HG02678 (cell line): ENCODE measurements around the gene CSNK1E.
"Not testable (repeated sequence)": the region's sequence is repeated elsewhere in the genome, so short reads cannot be mapped to it uniquely, and the experiment has no call there.

Source experiments
- ATAC-seq: cut with Tn5 transposase; IDR thresholded peaks from one replicate; pipeline ENCODE4 v1.9.1; 2021; ENCODE audit warnings: mild to moderate bottlenecking, moderate library complexity; ENCODE audit not compliant: unreplicated experiment

The CSNK1E gene

GRCh38 chr22:38317122-38317994, at the start of gene CSNK1E:
TSS of gene CSNK1E (minus strand) at chr22:38317433. CDS start at chr22:38314157, 3,276 bp downstream.
- ATAC-seq, result peak; percentile 48

DNA sequence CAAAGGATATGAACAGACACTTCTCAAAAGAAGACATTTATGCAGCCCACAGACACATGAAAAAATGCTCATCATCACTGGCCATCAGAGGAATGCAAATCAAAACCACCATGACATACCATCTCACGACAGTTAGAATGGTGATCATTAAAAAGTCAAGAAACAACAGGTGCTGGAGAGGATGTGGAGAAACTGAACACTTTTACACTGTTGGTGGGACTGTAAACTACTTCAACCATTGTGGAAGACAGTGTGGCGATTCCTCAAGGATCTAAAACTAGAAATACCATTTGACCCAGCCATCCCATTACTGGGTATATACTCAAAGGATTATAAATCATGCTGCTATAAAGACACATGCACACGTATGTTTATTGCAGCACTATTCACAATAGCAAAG, 48.6 kb upstream of the CSNK1E start:
- not testable (repeated sequence) for ATAC-seq

GRCh38 chr22:38365174-38365573, 47.9 kb upstream of the CSNK1E start:
- not testable (repeated sequence) for ATAC-seq

- ATAC-seq, result not testable (repeated sequence)
Measured at GRCh38 chr22:38360560-38360959, 43.3 kb upstream of the CSNK1E start.

GRCh38 chr22:38359817-38360216, 42.6 kb upstream of the CSNK1E start:
- ATAC-seq, result not testable (repeated sequence)

DNA sequence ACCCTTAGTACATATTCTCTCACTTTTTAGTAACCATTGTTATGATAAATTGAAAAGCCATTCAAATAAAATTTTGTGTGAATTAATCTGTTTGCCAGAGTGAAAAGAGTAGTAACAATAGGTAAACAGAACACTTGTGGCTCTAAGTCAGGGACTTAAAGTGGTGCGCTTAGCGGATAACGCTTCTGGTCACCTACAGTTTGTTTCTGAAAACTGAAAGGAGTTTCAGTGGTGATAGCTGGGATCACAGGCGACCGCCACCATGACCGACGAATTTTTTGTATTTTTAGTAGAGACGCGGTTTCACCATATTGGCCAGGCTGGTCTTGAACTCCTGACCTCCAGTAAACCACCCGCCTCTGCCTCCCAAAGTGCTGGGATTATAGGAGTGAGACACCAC, 40.7 kb upstream of the CSNK1E start:
- ATAC-seq, result not testable (repeated sequence)

GRCh38 chr22:38355275-38355674, 38.0 kb upstream of the CSNK1E start:
- ATAC-seq, result no peak

- ATAC-seq, result no peak
Measured at GRCh38 chr22:38353701-38354100, 36.5 kb upstream of the CSNK1E start.

- ATAC-seq, result no peak
Measured at GRCh38 chr22:38353142-38353629, 36.0 kb upstream of the CSNK1E start.

DNA sequence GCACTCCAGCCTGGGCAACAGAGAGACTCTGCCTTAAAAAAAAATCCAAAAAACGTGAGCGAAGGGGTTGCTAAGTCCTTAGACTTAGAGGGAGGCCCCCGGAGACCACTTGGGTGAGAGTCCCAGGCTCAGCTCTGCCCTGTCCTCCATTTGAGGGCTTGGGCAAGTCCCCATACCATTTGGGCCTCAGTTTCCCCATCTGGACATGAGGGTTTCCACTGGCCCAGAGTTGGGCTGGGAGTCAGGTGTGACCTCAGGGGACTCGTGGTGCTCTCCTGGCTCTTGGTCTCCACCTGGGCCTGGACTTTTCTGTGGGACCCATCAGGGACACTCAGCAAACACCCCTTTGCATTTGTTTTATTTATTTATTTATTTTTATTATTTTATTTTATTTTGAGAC, 35.2 kb upstream of the CSNK1E start:
- ATAC-seq, result no peak

GRCh38 chr22:38350444-38351359, 33.5 kb upstream of the CSNK1E start:
- no peak for ATAC-seq

GRCh38 chr22:38348751-38349496, 31.7 kb upstream of the CSNK1E start:
- no peak for ATAC-seq

GRCh38 chr22:38347944-38348750, 30.9 kb upstream of the CSNK1E start:
- ATAC-seq, result no peak

GRCh38 chr22:38347181-38347943, 30.1 kb upstream of the CSNK1E start:
- ATAC-seq, result no peak

DNA sequence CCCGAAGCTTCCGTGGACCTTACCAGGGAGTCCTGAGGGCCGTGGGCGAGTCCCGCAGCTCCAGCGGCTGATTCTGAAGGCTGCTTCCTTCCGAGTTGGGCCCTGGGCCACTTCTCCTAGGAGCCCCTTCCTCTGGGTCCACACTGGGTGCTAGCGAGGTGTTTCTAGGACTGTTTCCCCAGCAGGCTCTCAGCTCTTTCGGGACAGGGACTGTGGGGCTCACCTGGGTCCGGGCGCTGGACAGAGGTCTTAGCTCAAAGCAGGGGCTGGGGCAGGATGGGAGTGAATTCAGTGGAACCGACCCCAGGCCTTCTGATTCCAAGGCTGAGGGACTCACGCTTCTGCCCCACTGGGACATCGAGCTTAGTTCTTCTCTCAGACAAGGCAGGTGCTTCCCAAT, 29.3 kb upstream of the CSNK1E start:
- no peak for ATAC-seq

DNA sequence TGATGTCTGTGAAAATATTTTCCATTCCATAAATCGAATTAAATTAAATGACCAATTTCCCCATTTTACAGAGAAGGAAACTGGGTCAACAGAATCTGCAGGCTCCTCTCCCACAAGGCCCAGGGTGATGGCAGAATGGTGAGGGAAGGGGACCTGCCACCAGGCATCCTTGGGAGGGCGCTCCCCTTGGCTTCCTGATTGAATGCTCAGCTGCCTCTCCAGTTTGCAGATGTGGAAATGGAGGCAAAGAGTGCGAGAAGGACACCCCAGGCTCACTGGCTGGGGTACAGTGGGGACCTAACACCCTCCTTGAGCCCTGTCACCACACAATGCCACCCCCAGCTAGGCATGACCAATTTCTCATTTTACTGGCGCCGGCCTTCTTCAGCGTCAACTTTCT, 28.5 kb upstream of the CSNK1E start:
- ATAC-seq, result no peak

GRCh38 chr22:38339893-38340292, 22.7 kb upstream of the CSNK1E start:
- not testable (repeated sequence) for ATAC-seq

DNA sequence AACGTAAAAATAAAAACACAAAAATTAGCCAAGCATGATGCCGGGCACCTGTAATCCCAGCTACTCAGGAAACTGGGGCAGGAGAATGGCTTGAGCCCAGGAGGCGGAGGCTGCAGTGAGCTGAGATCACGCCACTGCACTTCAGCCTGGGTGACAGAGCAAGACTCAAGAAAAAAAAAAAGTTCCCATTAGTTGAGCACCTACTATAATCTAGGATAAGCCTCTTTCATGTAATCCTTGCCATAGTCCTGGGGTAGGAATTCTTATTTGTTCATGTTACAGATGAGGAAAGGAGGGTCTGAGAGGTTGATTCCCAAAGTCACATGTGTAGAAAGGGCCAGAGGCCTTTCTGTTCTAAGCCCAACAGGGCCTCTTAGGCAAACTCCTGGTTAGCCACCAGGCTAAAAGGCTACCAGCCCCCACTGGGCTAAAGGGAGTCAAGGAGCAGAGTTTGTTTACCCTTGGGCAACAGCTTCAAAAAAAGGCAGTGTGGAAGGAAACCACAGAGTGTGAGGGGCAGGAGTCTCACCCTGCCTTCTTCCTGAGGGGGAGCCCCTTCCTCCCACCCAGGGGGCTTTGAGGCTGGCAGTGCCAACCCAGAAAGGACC, 21.6 kb upstream of the CSNK1E start:
- no peak for ATAC-seq

GRCh38 chr22:38336699-38337098, 19.5 kb upstream of the CSNK1E start:
- no peak for ATAC-seq
